Kidney epithelial cell (primary cell): ENCODE measurements around the gene RAB6B. TPM values are rescaled to one million over a fixed set of nuclear protein-coding genes. Genes with fewer than 3 reads are reported as not detected.

ENCODE experiments used
- DNase-seq: peaks from one replicate; pipeline ENCODE4 v3.0.0-alpha.2; 2010; ENCODE audit warnings: low read depth
- H3K27me3 ChIP-seq: 2 replicates; pipeline ENCODE4 v1.6.0; 2011; ENCODE audit warnings: low read length; ENCODE audit not compliant: control insufficient read depth, insufficient read depth
- H3K36me3 ChIP-seq: 2 replicates; pipeline ENCODE4 v1.5.1; 2011; ENCODE audit warnings: low read length; ENCODE audit not compliant: control insufficient read depth, insufficient read depth
- H3K4me3 ChIP-seq: 2 replicates; pipeline ENCODE4 v1.5.1; 2011; ENCODE audit warnings: low read depth, mild to moderate bottlenecking, control low read depth, low read length
- total RNA-seq: library from RNA; depleted of rRNA; stranded (reverse); fragments of >200 nt; gene quantifications from 2 replicates; pipeline ENCODE4 v1.2.3, GENCODE V29; 2015
- TF ChIP-seq, protein P1 (sequence below): IDR thresholded peaks from 2 replicates; pipeline ENCODE4 v1.5.1; 2011; ENCODE audit warnings: mild to moderate bottlenecking, moderate library complexity, low read length, control low read depth, inconsistent platforms; ENCODE audit not compliant: insufficient read depth, poor library complexity, severe bottlenecking

RAB6B gene
- total RNA-seq, 1 donor from 2014 or later, result 4.4 TPM

DNA sequence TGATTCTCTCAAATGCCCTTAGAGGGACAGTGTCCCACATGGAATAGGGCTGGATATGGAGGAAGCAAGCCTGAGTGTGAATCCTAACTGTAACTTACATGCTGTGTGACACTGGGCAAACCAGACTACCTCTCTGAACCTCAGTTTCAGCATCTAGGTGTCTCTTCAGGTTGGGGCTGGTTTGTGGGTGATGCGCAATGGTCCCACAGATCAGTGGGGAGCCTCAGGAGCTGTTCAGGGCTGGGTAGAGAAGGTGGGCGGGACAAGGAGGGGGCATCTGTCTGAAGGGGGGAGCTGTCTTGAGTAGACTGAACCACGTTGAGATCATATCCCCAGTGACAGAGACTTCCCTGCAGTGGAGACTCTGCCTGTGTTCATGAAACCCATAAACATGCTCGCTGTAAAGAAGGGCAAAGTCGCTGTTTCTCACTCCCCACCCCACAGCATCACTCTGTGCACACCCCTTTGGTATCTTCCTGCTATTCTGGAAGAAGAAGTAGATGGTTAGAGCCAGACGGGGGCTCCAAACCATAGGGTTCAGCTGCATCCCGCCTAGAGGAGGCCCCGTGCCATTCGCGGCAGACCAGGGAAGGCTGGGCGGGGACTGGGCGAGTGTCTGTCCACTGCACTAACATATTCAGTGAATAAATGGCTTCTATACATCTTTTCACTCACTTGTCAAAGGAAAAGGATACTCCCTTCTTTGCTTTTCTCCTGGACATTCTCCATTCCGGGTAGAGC lies 61.6 kb downstream of the RAB6B start:
- DNase-seq, result no peak
- H3K27me3 ChIP-seq, result no peaks in the 10 kb centered on the region
- H3K36me3 ChIP-seq, result no peaks in the 10 kb centered on the region
- H3K4me3 ChIP-seq, result no peak overlapping the region
- TF ChIP-seq, protein P1, sequence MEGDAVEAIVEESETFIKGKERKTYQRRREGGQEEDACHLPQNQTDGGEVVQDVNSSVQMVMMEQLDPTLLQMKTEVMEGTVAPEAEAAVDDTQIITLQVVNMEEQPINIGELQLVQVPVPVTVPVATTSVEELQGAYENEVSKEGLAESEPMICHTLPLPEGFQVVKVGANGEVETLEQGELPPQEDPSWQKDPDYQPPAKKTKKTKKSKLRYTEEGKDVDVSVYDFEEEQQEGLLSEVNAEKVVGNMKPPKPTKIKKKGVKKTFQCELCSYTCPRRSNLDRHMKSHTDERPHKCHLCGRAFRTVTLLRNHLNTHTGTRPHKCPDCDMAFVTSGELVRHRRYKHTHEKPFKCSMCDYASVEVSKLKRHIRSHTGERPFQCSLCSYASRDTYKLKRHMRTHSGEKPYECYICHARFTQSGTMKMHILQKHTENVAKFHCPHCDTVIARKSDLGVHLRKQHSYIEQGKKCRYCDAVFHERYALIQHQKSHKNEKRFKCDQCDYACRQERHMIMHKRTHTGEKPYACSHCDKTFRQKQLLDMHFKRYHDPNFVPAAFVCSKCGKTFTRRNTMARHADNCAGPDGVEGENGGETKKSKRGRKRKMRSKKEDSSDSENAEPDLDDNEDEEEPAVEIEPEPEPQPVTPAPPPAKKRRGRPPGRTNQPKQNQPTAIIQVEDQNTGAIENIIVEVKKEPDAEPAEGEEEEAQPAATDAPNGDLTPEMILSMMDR, result no peak

DNA sequence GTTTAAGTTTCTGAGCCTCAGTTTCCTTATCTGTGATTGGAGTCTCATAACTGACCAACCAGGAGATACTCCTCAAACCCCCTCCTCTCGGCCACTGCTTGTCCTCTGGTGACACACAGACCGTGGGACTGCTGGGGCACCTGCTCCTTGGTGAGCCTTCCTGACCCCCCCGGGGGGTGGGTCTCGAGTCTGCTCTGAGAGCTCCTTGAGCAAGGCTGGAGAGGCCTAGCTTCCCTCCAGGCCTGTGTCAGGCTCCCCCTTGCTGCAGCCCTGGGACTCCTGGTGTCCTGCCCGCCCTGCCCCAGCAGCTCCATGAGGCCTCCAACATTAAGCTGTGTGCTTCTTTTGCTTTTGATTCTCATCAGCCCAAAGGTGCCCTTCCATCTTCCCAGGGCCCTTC lies 62.4 kb downstream of the RAB6B start:
- TF ChIP-seq, protein P1, result no peak
- DNase-seq, result no peak
- no peaks in the 10 kb centered on the region for H3K36me3 ChIP-seq
- no peak overlapping the region for H3K4me3 ChIP-seq
- H3K27me3 ChIP-seq, result no peaks in the 10 kb centered on the region

DNA sequence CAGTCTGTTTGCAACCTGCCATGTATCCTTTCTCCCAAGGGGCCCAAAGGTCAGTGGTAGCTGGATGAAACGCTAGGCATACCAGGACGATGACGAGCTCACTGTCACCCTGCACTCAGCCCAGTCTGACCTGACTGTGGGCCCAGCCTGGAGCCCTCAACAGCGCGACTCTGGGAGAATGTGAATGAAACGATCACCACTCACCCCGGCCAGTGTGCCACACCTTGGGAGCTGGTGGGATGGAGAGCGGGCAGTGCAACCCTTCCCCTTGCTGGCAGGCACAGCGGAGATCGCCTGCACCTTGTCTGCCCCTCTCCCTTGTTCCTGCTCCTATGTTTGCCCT lies 62.9 kb downstream of the RAB6B start:
- no peaks in the 10 kb centered on the region for H3K27me3 ChIP-seq
- H3K4me3 ChIP-seq, result no peak overlapping the region
- DNase-seq, result no peak
- TF ChIP-seq, protein P1, result no peak
- H3K36me3 ChIP-seq, result no peaks in the 10 kb centered on the region

DNA sequence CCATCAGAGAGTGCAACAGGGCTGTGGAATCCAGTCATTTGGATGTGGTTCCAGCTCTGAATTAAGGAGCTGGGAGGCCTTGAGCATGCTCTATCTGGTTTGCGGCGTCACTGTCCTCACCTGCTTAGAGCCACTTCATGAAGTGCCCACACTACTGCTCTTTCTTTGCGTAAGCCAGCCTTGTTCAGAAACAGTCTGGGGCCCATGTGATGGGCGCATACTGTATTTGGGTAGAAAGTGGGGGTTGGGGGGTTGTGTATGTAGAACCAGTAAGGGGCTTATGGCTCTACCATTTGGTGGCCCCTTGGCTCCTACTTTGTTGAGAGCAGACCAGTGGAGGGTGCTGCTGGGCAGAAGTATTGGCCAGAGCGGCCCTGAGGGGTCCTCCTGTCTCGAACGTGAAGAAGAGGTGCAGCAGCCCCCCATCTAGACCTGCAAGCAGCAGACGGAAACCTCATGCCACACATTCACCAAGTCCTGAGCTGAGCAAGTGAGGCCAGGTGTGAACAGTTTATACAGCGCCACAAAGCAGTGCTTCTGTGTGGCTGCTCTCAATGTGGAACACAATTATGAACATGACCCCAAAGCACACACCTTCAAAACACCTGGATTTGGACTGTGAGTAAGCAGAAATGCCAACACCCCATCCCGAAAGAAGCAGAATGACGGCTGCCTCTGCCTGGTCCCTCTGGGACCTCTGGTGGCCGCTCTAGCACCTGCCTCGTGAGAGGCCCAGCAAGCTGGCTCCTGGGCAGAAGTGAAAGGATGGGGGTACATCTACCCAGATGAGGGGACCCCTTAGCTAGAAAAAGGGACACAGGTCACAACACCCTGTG lies 63.5 kb downstream of the RAB6B start:
- no peak overlapping the region for H3K4me3 ChIP-seq
- no peak for DNase-seq

DNA sequence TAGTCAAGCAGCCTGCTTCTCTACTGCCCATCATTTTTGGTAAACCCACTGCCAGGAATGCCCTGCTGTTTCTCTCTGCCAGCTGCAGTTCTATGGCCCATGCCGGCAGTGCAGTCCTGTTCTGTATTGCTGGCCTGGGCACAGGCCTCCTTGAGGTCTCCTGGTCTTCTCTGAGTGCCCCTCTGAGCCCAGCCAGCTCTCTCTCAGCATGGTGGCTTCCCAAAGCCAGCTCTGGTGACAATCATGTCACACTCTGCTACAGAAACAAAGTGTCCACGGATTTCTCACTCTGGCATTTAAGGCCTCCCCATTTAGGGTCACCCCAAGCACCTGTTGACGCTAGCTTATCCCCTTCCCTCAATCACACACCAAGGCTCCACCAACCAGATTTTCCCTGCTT lies 65.6 kb downstream of the RAB6B start:
- Histone ChIP-seq H3K4me3 (no peak overlapping the region), H3K36me3 (no peaks in the 10 kb centered on the region), H3K27me3 (no peaks in the 10 kb centered on the region)
- no peak for DNase-seq
- TF ChIP-seq, protein P1, result no peak

More for the DNA sequence above, 63.5 kb downstream of the RAB6B start:
- Histone ChIP-seq H3K27me3 (no peaks in the 10 kb centered on the region), H3K36me3 (no peaks in the 10 kb centered on the region)
- TF ChIP-seq, protein P1, result peak; percentile 11
